Nephron (organoid): ENCODE measurements around the gene PNPLA7.
A peak's percentile ranks its signal among the peaks of the same experiment; 100 is the strongest.

Source experiments
- H3K27ac Mint-ChIP-seq, 3 experiments: 2 replicates each; pipeline ENCODE4 v1.8.0; 2020; ENCODE audit warnings: mixed read lengths in 3 of 3, mild to moderate bottlenecking in 2 of 3, moderate library complexity in 1 of 3
- H3K27me3 Mint-ChIP-seq: 2 replicates; pipeline ENCODE4 v1.8.0; 2021; ENCODE audit warnings: low read depth, mild to moderate bottlenecking, moderate library complexity, mixed read lengths
- H3K36me3 Mint-ChIP-seq: 2 replicates; pipeline ENCODE4 v1.8.0; 2020; ENCODE audit warnings: low read depth, mixed read lengths
- H3K4me1 Mint-ChIP-seq: 2 replicates; pipeline ENCODE4 v1.8.0; 2020; ENCODE audit warnings: mixed read lengths
- H3K4me3 Mint-ChIP-seq, 3 experiments: 2 replicates each; pipeline ENCODE4 v1.8.0; 2020; ENCODE audit warnings: mild to moderate bottlenecking in 3 of 3, mixed read lengths in 3 of 3, moderate library complexity in 2 of 3
- H3K9me3 Mint-ChIP-seq: 2 replicates; pipeline ENCODE4 v1.8.0; 2020; ENCODE audit warnings: mixed read lengths
- TF ChIP-seq, protein P1 (sequence below), 3 experiments: fragments of 200-600 bp; sonication (generic); IDR thresholded peaks; one replicate each; pipeline ENCODE4 v1.5.0; 2021; ENCODE audit warnings: antibody characterized with exemption in 3 of 3; ENCODE audit not compliant: unreplicated experiment in 3 of 3

Gene PNPLA7

DNA sequence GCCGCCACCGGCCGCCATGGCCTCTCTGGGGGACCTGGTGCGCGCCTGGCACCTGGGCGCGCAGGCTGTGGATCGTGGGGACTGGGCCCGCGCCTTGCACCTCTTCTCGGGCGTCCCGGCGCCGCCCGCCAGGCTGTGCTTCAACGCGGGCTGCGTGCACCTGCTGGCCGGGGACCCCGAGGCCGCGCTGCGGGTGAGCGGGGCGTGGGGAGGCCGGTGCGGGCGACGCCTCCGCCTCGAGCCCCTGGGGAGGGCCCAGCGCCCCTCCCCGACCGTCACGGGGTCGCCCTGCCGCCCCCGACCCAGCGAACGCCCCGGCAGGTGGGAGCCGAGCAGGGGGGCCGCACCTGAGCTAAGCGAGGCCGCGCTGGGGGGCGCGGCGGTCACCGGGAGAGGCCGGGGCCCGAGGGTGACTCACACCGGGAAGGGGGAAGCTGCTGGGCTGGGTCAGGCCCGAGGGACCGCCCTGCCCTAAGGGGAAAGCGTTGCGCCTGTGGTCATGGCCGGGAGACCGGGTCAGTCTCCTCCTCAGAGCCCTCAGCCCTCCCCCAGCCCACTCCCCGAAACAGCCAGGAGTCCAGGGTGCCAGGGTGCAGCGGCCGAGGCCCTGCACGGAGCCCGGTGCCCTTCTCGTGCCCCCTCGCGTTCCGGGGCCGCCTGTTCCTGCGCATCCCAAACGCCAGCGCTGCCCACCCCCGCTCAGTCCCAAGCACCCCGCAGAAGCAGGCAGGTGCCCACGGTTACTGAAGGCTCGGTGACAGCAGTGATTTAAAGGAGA lies 126.5 kb downstream of the PNPLA7 start:
- H3K27me3 Mint-ChIP-seq = no peaks in the 10 kb centered on the region
- no peak overlapping the region for H3K27ac Mint-ChIP-seq
- H3K4me1 Mint-ChIP-seq = peaks cover 11% of the 10 kb centered on the region
- TF ChIP-seq, protein P1, sequence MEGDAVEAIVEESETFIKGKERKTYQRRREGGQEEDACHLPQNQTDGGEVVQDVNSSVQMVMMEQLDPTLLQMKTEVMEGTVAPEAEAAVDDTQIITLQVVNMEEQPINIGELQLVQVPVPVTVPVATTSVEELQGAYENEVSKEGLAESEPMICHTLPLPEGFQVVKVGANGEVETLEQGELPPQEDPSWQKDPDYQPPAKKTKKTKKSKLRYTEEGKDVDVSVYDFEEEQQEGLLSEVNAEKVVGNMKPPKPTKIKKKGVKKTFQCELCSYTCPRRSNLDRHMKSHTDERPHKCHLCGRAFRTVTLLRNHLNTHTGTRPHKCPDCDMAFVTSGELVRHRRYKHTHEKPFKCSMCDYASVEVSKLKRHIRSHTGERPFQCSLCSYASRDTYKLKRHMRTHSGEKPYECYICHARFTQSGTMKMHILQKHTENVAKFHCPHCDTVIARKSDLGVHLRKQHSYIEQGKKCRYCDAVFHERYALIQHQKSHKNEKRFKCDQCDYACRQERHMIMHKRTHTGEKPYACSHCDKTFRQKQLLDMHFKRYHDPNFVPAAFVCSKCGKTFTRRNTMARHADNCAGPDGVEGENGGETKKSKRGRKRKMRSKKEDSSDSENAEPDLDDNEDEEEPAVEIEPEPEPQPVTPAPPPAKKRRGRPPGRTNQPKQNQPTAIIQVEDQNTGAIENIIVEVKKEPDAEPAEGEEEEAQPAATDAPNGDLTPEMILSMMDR (IDR thresholded peaks at IDR 0.05; ENCODE audit: unreplicated experiment in 3 of 3) = peak in 1 of 3 experiments; percentile 40
- peak overlapping the region; percentile 77 to 85 (median 84) for H3K4me3 Mint-ChIP-seq
- no peaks in the 10 kb centered on the region for H3K9me3 Mint-ChIP-seq
- H3K36me3 Mint-ChIP-seq = no peaks in the 10 kb centered on the region

DNA sequence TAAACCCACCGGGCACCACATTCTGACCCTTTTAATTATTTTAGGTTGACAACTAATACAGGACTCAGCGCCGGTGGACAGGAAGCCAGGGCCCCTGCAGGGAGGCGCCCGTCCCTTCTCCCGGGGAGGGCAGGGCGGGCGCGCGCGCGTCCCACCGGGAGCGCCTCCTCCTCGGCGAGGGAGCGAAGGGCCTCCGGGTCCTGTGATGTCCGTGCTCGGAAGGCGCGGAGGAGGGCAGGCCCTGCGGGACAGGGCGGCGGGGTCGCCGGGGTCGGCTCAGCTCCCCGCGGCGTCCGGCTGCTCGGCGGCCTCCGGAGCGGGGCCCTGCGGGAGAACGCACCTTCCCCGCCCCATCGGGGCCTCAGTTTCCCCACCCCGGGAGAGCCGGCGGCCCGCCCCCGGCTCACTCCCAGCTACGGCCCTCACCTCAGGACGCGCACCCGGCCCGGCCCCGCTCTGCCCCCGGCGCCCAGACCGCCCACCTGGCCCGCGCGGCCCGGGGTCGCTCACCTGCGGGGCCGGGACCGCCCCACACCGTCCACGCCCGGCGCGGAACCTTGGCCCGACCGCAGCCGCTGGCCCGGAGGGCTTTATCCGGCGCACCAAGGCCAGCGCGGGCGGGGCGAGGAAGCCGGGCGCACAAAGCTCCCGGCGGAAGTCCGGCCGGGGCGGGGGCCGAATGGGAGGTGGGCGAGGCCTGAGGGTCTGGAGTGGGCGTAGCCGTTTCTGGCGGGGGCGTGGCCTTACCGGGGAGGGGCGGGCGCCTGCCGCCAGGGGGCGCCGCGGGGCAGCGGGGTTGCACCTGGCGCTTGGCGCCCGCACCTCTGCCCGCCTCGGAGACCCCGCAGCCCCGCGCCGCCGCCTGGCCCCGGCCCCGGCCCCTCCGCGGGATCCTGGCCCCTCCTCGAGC lies 127.3 kb downstream of the PNPLA7 start, which contains the start of the genes EXD3 and NOXA1:
EXD3 (minus strand) TSS at position 559 of the 910 bp plus-strand sequence. CDS start 27,805 bp downstream, outside the sequence.
NOXA1 (plus strand) TSS at position 790 of the 910 bp plus-strand sequence. CDS start 137 bp downstream, outside the sequence.
- peak within 1 kb of the TSS; percentile 88 to 91 (median 88) for H3K4me3 Mint-ChIP-seq
- no peaks in the 10 kb centered on the region for H3K9me3 Mint-ChIP-seq
- H3K36me3 Mint-ChIP-seq = no peaks in the 10 kb centered on the region
- H3K27ac Mint-ChIP-seq = peak within 1 kb of the TSS; percentile 22 to 53 (median 33)
- peaks cover 11% of the 10 kb centered on the region for H3K4me1 Mint-ChIP-seq
- TF ChIP-seq, protein P1 (IDR thresholded peaks at IDR 0.05; ENCODE audit: unreplicated experiment in 3 of 3) = peak; percentile 39 to 60 (median 56)
- no peaks in the 10 kb centered on the region for H3K27me3 Mint-ChIP-seq

DNA sequence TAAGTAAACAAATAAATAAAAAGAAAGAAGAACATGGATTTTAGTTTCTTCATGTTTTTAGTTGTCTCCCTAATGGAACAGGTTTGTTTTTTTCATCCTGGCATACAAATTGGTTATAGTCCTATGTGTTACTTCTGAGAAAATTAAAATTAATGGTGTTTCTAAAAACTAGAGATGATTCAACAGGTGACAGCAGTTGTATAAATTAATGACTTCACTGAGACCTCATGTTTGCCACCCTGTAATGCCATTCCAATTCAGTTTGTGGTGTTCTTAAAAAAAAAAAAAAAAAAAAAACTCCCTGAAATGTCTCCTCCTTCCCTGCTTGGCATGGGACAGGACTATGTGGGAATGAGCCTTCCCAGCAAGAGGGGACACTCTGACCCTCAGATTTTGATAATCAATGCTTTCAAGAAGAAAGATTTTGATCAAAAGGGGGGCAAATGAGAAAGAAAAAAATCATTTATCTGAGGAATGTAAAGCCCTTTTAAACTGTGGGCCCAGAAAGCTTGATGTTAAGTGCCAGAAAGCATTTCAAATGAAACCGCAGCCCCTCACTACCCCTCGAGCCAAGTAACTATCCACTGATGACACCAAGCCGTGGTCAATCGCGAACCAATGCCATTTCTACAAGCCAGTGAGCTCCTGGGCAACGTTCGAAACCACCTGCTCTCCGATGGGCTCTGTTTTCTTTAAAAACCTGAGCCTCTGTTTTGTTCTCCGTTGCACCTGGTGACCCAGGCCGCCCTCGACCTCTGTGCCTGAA lies 128.2 kb downstream of the PNPLA7 start:
- Mint-ChIP-seq H3K9me3 (no peaks in the 10 kb centered on the region), H3K27ac (peak overlapping the region; percentile 22 to 33 (median 30)), H3K4me1 (peaks cover 11% of the 10 kb centered on the region), H3K36me3 (no peaks in the 10 kb centered on the region), H3K4me3 (peak overlapping the region; percentile 88 to 91 (median 88)), H3K27me3 (no peaks in the 10 kb centered on the region)
- TF ChIP-seq, protein P1 (IDR thresholded peaks at IDR 0.05; ENCODE audit: unreplicated experiment in 3 of 3) = no peak

DNA sequence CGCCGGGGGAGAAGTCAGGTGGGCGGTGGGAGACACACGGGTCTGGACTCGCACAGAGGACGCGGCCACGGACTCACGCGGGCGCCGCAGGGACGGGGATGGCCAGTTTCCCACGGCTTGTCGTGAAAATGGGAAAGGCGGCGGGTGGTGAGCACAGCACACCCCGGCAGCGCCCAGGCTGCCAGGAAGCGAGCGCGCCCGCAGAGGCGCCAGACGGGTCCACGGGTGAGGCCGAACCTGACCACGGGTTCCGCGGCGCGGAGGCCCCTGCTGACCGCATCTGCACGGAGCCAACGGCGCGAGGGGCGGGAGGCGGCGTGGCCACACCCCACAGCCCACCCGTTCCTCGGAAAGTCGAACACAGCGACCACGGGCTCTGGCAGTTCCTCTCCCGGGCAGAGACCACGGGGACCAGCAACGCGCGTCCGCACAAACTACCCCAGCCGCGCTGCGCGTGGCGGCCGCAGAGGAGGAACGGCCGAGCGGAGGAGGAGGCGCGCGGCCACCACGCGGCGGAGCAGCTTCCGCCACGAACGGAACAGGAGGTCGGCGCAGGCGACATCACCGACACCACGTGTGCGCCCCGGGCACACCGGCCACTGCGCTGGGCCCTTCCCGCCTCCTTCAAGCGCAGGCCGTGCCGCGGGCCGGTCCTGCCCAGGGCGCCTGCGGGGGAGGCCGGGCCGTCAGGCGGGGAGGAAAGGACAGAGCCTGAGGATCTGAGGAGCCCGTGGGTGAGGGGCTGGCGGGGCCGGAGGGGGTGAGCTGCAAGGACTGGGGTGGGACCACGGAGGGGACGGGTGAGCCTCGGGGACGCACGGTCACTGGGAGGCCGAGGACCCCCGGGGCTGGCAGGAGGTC lies 132.8 kb downstream of the PNPLA7 start:
- no peaks in the 10 kb centered on the region for H3K27me3 Mint-ChIP-seq
- H3K9me3 Mint-ChIP-seq = no peaks in the 10 kb centered on the region
- H3K27ac Mint-ChIP-seq = no peak overlapping the region
- H3K4me3 Mint-ChIP-seq = no peak overlapping the region
- H3K36me3 Mint-ChIP-seq = peaks cover 4% of the 10 kb centered on the region
- H3K4me1 Mint-ChIP-seq = peaks cover 12% of the 10 kb centered on the region
- TF ChIP-seq, protein P1 (IDR thresholded peaks at IDR 0.05; ENCODE audit: unreplicated experiment in 3 of 3) = no peak
